Placental pericyte (primary cell): ENCODE results near the gene USP9Y. TPM values are rescaled to one million over a fixed set of nuclear protein-coding genes. Genes with fewer than 3 reads are reported as not detected.

ENCODE experiments used
- total RNA-seq: library from RNA; depleted of rRNA; stranded (reverse); fragments of >200 nt; gene quantifications from 2 replicates; pipeline ENCODE4 v1.2.3, GENCODE V29; 2012

Gene USP9Y, protein sequence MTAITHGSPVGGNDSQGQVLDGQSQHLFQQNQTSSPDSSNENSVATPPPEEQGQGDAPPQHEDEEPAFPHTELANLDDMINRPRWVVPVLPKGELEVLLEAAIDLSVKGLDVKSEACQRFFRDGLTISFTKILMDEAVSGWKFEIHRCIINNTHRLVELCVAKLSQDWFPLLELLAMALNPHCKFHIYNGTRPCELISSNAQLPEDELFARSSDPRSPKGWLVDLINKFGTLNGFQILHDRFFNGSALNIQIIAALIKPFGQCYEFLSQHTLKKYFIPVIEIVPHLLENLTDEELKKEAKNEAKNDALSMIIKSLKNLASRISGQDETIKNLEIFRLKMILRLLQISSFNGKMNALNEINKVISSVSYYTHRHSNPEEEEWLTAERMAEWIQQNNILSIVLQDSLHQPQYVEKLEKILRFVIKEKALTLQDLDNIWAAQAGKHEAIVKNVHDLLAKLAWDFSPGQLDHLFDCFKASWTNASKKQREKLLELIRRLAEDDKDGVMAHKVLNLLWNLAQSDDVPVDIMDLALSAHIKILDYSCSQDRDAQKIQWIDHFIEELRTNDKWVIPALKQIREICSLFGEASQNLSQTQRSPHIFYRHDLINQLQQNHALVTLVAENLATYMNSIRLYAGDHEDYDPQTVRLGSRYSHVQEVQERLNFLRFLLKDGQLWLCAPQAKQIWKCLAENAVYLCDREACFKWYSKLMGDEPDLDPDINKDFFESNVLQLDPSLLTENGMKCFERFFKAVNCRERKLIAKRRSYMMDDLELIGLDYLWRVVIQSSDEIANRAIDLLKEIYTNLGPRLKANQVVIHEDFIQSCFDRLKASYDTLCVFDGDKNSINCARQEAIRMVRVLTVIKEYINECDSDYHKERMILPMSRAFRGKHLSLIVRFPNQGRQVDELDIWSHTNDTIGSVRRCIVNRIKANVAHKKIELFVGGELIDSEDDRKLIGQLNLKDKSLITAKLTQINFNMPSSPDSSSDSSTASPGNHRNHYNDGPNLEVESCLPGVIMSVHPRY (N-terminal part only)
- 17.6 TPM in 1 of 2 replicates, not detected in the other for total RNA-seq

DNA sequence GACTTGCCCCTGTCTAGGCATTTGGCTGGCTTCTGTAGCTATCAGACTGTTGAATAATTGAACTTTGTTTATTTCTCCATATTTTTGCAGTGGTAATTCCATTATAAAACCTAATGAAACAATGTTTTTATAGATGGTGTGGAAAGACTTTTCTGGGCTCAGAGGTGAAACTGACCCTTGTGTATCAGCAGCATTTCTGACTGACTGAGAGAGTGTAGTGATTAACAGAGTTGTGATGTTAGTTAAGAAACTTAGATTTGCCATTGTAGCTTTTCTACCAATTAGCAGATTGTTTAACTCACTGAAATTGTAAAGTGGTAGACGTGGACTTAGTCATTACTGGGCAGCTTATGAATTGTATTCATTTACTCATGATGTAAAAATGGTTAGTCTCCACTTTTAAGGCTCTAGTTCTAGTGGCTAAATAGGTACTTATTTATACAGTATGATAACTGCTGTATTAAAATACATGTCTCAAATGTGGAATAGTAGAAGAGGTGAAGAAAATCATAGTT is at the start of gene USP9Y:
Gene USP9Y, plus strand, starts transcription at position 51 of the 515 bp plus-strand sequence. CDS start 8,217 bp downstream, outside the sequence.

DNA sequence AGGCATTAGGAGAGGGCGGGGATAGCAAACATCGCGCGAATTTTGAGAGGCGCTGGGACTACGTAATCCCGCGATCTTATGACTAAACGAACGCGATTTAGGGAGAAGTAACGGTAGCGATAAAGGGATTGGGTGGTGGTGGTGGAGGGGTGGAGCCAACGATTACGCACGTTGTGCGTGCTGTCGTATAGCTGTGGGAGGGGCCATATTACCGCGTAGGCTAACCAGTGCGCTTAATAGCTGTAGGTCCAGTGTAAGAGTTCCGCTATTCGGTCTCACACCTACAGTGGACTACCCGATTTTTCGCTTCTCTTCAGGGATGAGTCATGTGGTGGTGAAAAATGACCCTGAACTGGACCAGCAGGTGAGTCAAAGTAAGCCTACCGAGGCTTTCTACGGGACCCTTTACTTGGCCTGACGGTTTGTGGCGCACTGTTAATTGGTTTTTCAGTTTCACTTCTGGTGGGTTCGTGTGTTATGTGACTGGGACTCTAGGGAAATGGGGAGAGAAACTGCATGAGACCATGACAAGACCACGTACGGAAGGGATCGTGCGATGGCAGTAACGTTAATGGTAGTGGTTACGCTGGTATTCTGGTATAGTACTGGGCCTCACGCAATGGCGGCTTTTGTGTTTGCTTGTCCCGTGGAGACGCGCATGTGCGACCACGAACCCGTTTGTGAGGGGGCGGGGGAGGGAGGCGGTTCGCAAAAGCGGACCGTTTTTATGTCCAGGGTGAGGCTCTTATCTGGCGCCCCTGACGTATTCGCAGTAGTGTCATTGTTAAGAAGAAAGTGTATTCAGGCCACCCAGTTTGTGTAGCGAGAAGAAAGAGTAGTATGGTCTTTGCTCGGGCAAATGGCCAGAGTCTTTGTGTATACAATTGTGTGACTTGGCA is 203.8 kb downstream of the USP9Y start, which contains the start of gene DDX3Y:
Gene DDX3Y, plus strand, starts transcription at position 251 of the 899 bp plus-strand sequence. Its CDS starts 69 bp downstream, at position 320.

Other genes with a start within 250 kb of the USP9Y start
- 0.44 and 50.5 TPM in 2 replicates for gene DDX3Y, start 203.6 kb downstream of the USP9Y start, total RNA-seq